ENCODE data around the gene NFYC.
A peak's percentile ranks its signal among the peaks of the same experiment; 100 is the strongest.

NFYC gene

DNA sequence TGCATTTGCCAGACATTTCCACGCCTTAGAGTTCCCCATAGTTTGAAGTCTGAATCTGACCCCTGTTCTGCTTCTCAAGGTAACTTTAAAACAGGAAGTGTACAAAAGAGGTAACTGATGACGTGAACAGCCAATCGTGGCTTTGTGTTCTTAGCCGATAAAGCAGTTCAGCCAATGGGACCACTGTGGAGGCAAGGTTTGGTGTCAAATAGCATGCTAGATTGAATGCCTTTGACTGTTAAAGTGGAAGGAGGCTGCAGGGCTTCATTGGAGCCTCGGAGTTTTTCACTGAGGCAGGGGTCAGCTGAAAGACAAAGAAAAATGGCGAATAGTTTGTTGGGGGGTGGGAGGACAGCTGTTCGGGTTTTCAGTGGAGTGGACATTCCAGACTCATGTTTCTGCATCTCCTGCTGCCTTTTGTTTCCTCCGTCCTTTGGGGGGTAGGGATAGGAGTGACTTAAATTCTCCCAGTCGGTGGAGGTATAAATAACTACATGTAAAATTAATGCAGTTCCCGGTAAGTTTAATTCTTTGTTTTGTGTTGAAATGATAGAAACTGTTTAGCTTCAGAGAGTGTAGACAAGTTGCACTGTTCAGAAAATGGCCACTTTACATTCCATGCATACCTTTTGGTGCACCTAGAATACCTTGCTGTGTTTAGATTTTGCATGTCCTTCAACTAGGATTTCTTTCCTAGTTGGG lies 17.7 kb downstream of the NFYC start (continued):
- TF ChIP-seq ZNF548 (tag by site-specific recombination; IDR thresholded peaks at IDR 0.05) (peak; percentile 87; the same call in 1 of the 2 replicates), ZNF350 (tag by site-specific recombination; IDR thresholded peaks at IDR 0.05) (peak; percentile 97), ZNF600 (tag by site-specific recombination; IDR thresholded peaks at IDR 0.05) (no peak), ZNF624 (tag by site-specific recombination; IDR thresholded peaks at IDR 0.05) (no peak), HOXA7 (CRISPR knock-in tag; IDR thresholded peaks at IDR 0.05; ENCODE audit: borderline replicate concordance) (no peak), MYNN (tag by site-specific recombination; IDR thresholded peaks at IDR 0.05; ENCODE audit: borderline replicate concordance) (no peak), SETDB1 (IDR thresholded peaks at IDR 0.05; ENCODE audit: insufficient read length, low read length) (peak; percentile 34), GLI2 (tag by site-specific recombination; IDR thresholded peaks at IDR 0.05; ENCODE audit: borderline replicate concordance, low read depth) (no peak), ZNF174 (tag by site-specific recombination; IDR thresholded peaks at IDR 0.05) (no peak), HOXD13 (CRISPR knock-in tag; IDR thresholded peaks at IDR 0.05; ENCODE audit: borderline replicate concordance) (peak; percentile 94), ZNF155 (tag by site-specific recombination; IDR thresholded peaks at IDR 0.05) (no peak), YY1 (tag by site-specific recombination; IDR thresholded peaks at IDR 0.05) (no peak), ZNF433 (tag by site-specific recombination; IDR thresholded peaks at IDR 0.05; ENCODE audit: low read depth) (no peak), ZNF133 (tag by site-specific recombination; IDR thresholded peaks at IDR 0.05) (no peak), ZNF510 (tag by site-specific recombination; IDR thresholded peaks at IDR 0.05; ENCODE audit: insufficient replicate concordance) (no peak)
- TF ChIP-seq, protein P1, sequence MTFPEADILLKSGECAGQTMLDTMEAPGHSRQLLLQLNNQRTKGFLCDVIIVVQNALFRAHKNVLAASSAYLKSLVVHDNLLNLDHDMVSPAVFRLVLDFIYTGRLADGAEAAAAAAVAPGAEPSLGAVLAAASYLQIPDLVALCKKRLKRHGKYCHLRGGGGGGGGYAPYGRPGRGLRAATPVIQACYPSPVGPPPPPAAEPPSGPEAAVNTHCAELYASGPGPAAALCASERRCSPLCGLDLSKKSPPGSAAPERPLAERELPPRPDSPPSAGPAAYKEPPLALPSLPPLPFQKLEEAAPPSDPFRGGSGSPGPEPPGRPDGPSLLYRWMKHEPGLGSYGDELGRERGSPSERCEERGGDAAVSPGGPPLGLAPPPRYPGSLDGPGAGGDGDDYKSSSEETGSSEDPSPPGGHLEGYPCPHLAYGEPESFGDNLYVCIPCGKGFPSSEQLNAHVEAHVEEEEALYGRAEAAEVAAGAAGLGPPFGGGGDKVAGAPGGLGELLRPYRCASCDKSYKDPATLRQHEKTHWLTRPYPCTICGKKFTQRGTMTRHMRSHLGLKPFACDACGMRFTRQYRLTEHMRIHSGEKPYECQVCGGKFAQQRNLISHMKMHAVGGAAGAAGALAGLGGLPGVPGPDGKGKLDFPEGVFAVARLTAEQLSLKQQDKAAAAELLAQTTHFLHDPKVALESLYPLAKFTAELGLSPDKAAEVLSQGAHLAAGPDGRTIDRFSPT (tag by site-specific recombination; IDR thresholded peaks at IDR 0.05), result no peak
- TF ChIP-seq, protein P2, sequence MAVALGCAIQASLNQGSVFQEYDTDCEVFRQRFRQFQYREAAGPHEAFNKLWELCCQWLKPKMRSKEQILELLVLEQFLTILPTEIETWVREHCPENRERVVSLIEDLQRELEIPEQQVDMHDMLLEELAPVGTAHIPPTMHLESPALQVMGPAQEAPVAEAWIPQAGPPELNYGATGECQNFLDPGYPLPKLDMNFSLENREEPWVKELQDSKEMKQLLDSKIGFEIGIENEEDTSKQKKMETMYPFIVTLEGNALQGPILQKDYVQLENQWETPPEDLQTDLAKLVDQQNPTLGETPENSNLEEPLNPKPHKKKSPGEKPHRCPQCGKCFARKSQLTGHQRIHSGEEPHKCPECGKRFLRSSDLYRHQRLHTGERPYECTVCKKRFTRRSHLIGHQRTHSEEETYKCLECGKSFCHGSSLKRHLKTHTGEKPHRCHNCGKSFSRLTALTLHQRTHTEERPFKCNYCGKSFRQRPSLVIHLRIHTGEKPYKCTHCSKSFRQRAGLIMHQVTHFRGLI (tag by site-specific recombination; IDR thresholded peaks at IDR 0.05), result no peak

DNA sequence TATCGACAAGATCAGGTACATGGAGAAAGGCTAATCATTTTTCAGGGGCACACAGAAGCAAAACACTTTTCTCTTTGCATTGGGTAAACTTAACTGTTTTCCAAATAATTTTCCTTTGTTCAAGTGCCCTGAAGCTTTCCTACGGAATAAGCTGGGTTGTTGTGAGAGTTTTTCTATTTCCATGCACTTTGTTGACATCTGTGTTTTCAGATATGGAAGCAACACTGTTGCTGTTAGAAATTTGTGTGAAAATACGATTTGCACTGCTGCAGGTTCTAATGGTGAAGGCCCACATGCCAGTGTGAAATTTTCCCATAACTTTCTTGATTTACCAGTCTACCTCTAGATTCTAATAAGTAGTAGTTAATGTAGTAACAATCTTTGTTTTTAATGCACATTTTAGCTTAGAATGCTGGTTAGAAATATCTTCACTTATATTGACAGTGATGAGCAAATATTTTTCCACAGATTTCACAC lies 18.3 kb downstream of the NFYC start:
- Histone ChIP-seq H3K36me3 (ENCODE audit: control insufficient read depth in 2 of 2, insufficient read depth in 1 of 2, low read length in 2 of 2) (peaks cover 0 to 9% of the 10 kb centered on the region in 2 experiments; a peak in 2 of 3 replicates), H3K4me3 (ENCODE audit: low read depth, low read length) (peak overlapping the region; percentile 74), H3K4me1 (ENCODE audit: control insufficient read depth, insufficient read depth, low read length) (peaks cover 16% of the 10 kb centered on the region), H3K9me3 (ENCODE audit: control insufficient read depth, insufficient read depth, low read depth, low read length) (no peaks in the 10 kb centered on the region), H3K27ac (ENCODE audit: extremely low read depth, low read depth, low read length) (peak overlapping the region; percentile 10; the same call in 1 of the 2 replicates)
- CTCF ChIA-PET, result interaction anchor here (0.8 kb wide), 2 partner anchors 50 to 56 kb away, joined by 4 read pairs; no protein-coding TSS in a partner anchor
- POLR2A ChIA-PET, result interaction anchor here (0.6 to 4.8 kb wide), 2 partner anchors 19 to 178 kb away, joined by 3 to 42 read pairs; partner anchors contain the start of gene NFYC
- TF ChIP-seq PRDM1 (tag by site-specific recombination; IDR thresholded peaks at IDR 0.05) (peak; percentile 59; the same call in 1 of the 2 replicates), OSR2 (tag by site-specific recombination; IDR thresholded peaks at IDR 0.05) (no peak)

All from HEK293 (cell line).